GM10266 (cell line): ENCODE results near the gene ALDH9A1.
"Not testable (repeated sequence)": the region's sequence is repeated elsewhere in the genome, so short reads cannot be mapped to it uniquely, and the experiment has no call there.

Experiments used
- DNase-seq: peaks from one replicate; pipeline ENCODE4 v3.0.0; 2012; ENCODE audit errors: extremely low spot score
- TF ChIP-seq, protein P1 (sequence below): IDR thresholded peaks from 2 replicates; pipeline ENCODE4 v1.5.1; 2012; ENCODE audit warnings: mild to moderate bottlenecking, low read depth; ENCODE audit not compliant: control insufficient read depth, insufficient read depth; ENCODE audit errors: missing control alignments

Gene ALDH9A1

DNA sequence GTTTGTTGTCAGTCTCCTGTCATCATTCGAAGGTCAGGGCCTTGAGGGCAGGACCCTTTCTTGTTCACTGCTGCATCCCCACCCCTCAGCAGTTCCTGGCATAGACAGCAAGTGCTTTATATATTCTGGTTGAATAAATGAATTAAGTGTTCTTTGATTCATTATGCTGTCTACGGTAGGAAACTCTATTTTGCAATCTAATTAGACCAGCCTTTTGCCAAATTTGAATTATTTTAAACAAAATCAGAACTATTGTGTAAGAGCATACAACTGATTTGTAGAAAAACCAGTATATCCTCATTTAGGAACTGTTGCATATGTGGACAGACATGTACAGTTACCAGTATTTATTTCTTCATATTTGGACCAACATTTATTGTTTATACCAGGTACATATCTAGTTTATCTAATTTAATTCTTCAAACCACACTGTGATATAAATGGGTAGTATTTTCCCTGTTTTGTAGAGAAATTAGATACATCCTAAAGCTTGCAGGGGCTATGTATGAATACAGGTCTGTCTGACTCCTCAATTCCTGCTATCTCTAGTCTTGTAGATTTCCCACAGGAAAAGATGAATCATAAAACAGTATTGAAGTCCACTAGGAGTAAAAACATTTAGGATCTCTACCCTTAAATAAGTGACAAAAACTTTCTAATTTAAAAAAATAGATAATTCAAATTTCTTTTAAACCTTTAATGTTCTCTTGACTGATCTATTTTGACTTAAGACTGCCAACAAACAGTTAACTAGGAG lies 57.0 kb downstream of the ALDH9A1 start:
- TF ChIP-seq, protein P1, sequence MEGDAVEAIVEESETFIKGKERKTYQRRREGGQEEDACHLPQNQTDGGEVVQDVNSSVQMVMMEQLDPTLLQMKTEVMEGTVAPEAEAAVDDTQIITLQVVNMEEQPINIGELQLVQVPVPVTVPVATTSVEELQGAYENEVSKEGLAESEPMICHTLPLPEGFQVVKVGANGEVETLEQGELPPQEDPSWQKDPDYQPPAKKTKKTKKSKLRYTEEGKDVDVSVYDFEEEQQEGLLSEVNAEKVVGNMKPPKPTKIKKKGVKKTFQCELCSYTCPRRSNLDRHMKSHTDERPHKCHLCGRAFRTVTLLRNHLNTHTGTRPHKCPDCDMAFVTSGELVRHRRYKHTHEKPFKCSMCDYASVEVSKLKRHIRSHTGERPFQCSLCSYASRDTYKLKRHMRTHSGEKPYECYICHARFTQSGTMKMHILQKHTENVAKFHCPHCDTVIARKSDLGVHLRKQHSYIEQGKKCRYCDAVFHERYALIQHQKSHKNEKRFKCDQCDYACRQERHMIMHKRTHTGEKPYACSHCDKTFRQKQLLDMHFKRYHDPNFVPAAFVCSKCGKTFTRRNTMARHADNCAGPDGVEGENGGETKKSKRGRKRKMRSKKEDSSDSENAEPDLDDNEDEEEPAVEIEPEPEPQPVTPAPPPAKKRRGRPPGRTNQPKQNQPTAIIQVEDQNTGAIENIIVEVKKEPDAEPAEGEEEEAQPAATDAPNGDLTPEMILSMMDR, result no peak

DNA sequence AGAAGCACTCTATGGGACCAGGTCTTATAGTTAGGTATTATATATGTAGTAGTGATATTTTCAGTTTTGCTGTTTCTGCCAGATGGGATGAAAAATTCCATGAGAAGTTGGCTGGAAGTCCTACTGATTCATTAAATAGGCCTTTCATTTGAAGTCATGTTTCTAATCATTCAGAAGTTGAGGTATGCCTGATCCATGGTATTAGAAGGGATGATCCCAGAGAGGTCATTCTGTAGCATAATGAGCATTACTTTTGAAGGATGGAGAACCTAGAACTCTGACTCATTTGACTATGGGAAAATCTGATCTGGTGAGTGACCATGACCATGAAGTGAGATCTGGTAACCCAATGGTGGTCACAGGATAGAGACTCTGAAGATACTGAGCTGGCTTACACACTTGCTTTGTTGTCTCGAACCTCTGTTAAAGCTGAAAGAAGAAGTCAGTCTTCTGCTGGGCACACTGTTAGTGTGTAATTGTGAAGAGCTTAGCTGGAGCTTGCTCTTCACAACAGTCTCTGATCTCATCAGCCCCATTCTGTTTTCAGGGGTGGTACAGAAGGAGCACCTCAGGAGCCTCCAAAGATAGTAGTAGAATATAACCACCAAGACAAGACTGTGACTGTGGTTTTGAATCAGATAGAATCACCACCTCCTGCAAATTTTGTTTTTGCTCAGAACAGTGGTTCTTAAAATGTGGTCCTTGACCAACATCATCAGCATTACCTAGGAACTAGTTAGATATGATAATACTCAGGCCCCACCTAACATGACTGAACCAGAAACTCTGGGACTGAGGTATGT lies 58.3 kb downstream of the ALDH9A1 start:
- no peak for DNase-seq
- TF ChIP-seq, protein P1, result no peak

More for the DNA sequence above, 57.0 kb downstream of the ALDH9A1 start:
- DNase-seq, result no peak

DNA sequence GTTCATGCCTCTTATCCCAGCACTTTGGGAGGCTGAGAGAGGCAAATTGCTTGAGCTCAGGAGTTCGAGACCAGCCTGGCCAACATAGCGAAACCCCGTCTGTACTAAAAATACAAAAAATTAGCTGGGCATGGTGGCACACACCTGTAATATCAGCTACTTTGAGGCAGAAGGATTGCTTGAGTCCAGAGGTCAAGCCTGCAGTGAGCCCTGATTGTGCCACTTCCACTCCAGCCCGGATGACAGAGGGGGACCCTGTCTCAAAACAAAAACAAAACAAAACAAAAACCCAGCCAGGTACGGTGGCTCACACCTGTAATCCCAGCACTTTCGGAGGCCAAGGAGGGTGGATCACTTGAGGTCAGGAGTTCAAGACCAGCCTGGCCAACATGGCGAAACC lies 60.2 kb downstream of the ALDH9A1 start:
- not testable (repeated sequence) for DNase-seq

DNA sequence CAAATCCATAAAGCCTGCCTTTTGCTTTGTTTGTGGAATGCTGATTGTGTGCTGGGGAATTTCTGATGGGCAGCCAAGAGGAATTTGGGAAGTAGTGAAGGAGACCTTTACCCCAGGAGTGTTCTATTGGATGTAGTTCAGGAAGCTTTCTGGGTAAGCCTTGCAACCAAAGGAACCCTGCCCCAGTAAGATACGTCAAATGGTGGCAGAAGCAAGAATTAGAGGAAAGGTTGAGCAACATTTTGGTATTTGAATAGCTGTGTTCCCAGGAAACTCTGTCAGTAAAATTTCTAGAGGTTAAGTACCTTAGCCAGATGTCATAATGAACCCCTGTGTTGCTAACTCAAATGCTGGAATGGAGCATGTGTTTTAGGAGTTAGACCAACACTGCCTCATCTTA lies 60.9 kb downstream of the ALDH9A1 start:
- TF ChIP-seq, protein P1, result no peak
- no peak for DNase-seq

DNA sequence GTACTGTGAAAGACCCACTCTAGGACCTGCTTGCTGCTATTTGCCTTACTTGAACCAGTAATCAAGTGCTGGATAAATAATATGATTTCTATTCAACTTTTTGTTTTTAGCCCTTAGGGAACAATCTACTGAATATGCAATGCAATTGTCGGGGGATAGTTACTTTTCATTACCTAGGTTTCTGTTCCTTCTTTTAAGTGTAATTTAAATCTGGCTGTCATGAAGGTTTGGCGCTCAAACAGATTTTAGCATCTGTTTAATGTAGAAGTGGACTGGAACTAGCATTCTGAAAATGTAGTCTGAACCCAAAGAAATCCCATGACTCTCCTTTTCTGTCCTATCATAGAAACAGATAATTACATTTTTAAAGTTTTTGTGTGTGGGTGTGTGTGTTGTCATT lies 62.5 kb downstream of the ALDH9A1 start:
- TF ChIP-seq, protein P1, result no peak
- no peak for DNase-seq

DNA sequence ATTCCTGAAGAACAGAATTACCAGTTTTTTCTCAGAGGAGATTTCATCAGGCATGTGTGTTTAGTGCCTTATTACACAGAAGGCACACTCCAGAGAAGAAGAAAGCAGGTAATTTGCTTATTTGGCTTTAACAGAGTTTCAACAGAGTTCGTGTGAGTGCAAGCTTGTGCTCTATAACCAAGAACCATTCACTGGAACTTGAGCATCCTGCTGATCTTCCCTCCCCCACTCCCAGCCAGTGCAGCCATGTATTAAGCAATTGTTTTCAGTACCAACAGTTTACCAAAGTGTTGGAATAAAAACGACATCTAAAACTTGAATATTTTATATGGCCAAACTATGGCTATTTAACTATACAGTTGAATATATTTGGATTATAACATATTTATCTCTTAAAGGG lies 63.0 kb downstream of the ALDH9A1 start:
- no peak for DNase-seq
- TF ChIP-seq, protein P1, result no peak

DNA sequence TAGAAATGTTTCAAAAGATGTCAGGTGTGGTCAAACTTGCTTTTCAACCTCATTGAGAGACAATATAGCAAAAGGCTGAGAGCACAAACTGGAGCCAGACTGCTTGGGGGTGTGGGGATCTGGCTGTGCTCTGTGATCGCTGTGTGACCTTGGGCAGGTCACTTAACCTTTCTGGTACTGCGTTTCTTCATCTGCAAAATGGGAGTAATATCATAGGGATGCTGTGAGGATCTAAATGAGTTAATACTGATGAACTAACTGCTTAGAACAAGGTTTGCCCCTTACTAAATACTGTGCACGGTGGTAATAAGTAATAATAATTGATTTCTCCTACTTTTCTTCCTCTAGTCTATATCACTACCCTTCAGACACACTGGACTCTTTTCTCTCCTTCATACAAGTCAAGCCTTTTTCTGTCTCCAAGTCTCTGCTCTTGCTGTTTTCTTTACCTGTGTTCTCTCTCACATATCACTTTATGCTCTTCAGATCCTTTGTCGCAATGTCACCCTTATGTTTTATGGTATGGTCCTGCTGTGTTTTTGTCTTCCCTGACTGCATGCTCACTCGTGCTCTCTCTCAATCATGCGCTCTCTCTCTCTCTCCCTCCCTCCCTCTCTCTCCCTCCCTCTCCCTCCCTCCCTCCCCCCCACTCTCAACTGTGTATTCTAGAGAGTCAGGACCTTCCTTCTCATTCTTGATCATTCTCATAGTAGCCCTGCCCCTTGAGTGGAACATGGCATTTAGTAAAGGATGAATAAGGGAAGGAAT lies 64.0 kb downstream of the ALDH9A1 start:
- TF ChIP-seq, protein P1, result no peak
- no peak for DNase-seq
